Endothelial cell of umbilical vein (primary cell): ENCODE data around the gene P2RX2. TPM values are rescaled to one million over a fixed set of nuclear protein-coding genes. Genes with fewer than 3 reads are reported as not detected.

ENCODE experiments used
- BruUV-seq: library from RNA; stranded (reverse); fragments of 400-500 nt; replicated peaks from 2 replicates; lab custom pipeline; 2021; lab: Mats Ljungman, UMichigan
- CTCF ChIA-PET: fragments of 300-600, 350-600 bp; sonication (Branson Sonifier 250); formaldehyde crosslinking; loops from one replicate; lab custom pipeline; 2021; ENCODE audit warnings: antibody characterized with exemption, inconsistent platforms; lab: Charles Lee
- POLR2A ChIA-PET: fragments of 300-600, 350-600 bp; sonication (Branson Sonifier 250); formaldehyde crosslinking; loops from one replicate; lab custom pipeline; 2021; ENCODE audit warnings: antibody characterized with exemption, inconsistent platforms; lab: Charles Lee
- DNase-seq: peaks from one replicate; pipeline ENCODE4 v3.0.0-alpha.2; 2011; ENCODE audit warnings: low read depth, low spot score
- FAIRE-seq: peaks from 2 replicates; lab custom pipeline; 2011; peaks lifted over from hg19 to GRCh38; lab: Jason Lieb, UNC
- H2AFZ ChIP-seq: 2 replicates; pipeline ENCODE4 v1.6.0; 2012; ENCODE audit warnings: low read depth, low read length, control low read depth, inconsistent platforms
- H3K27ac ChIP-seq: 2 replicates; pipeline ENCODE4 v1.5.1; 2011; ENCODE audit warnings: low read depth, mild to moderate bottlenecking, control low read depth, low read length, moderate library complexity; ENCODE audit not compliant: insufficient read depth
- H3K27me3 ChIP-seq, 2 experiments: 2 replicates each; pipeline versions ENCODE4 v1.6.0 to v1.6.1; 2011; ENCODE audit warnings: low read length in 2 of 2, mixed read lengths in 1 of 2; ENCODE audit not compliant: control insufficient read depth in 2 of 2, insufficient read depth in 2 of 2
- H3K36me3 ChIP-seq, 2 experiments: 2 replicates in 1 of 2; 3 replicates in 1 of 2; pipeline ENCODE4 v1.5.1; 2011; ENCODE audit warnings: low read length in 2 of 2, mild to moderate bottlenecking in 1 of 2, moderate library complexity in 1 of 2; ENCODE audit not compliant: control insufficient read depth in 2 of 2, insufficient read depth in 2 of 2; ENCODE audit errors: extremely low read depth in 1 of 2
- H3K4me1 ChIP-seq: 3 replicates; pipeline ENCODE4 v1.5.1; 2011; ENCODE audit warnings: mild to moderate bottlenecking, low read length; ENCODE audit not compliant: control insufficient read depth, insufficient read depth; ENCODE audit errors: extremely low read depth
- H3K4me2 ChIP-seq: 2 replicates; pipeline ENCODE4 v1.6.1; 2011; ENCODE audit warnings: low read length, control low read depth, mixed read lengths; ENCODE audit not compliant: insufficient read depth
- H3K4me3 ChIP-seq, 3 experiments: fragments of 200-600 bp in 1 of 3; sonication (generic), shearing (Covaris generic) in 1 of 3; replicated peaks in 1 of 3; 2 replicates each; pipeline ENCODE4 v1.5.1; 2011 to 2016; ENCODE audit warnings: control low read depth in 3 of 3, low read length in 3 of 3, mild to moderate bottlenecking in 2 of 3, inconsistent platforms in 1 of 3, low read depth in 1 of 3, moderate library complexity in 1 of 3; ENCODE audit not compliant: insufficient read depth in 1 of 3
- H3K79me2 ChIP-seq: 2 replicates; pipeline ENCODE4 v1.6.0; 2012; ENCODE audit warnings: low read length, inconsistent platforms; ENCODE audit not compliant: control insufficient read depth, insufficient read depth
- H3K9ac ChIP-seq: replicated peaks from 2 replicates; pipeline ENCODE3; 2011; ENCODE audit warnings: low read length, control low read depth; ENCODE audit not compliant: insufficient read depth; ENCODE audit errors: extremely low read depth
- H3K9me1 ChIP-seq: replicated peaks from 3 replicates; pipeline ENCODE4 v1.6.0; 2011; ENCODE audit warnings: mild to moderate bottlenecking, low read length; ENCODE audit not compliant: control insufficient read depth, insufficient read depth; ENCODE audit errors: extremely low read depth
- H3K9me3 ChIP-seq: replicated peaks from 2 replicates; pipeline ENCODE4 v1.5.1; 2012; ENCODE audit warnings: low read length, inconsistent platforms; ENCODE audit not compliant: control insufficient read depth, insufficient read depth
- H4K20me1 ChIP-seq: replicated peaks from 2 replicates; pipeline ENCODE3; 2011; ENCODE audit warnings: mild to moderate bottlenecking, low read length; ENCODE audit not compliant: control insufficient read depth, insufficient read depth; ENCODE audit errors: extremely low read depth
- CTCF ChIP-seq, 2 donors: IDR thresholded peaks; 1 replicate in 1 of 2; 2 replicates in 1 of 2; pipeline ENCODE4 v1.5.1; 2011; ENCODE audit warnings: low read length in 2 of 2, mild to moderate bottlenecking in 2 of 2, moderate library complexity in 2 of 2, control low read depth in 1 of 2, inconsistent platforms in 1 of 2, low read depth in 1 of 2; ENCODE audit not compliant: insufficient read depth in 1 of 2; ENCODE audit errors: extremely low read depth in 1 of 2
- EZH2 ChIP-seq: IDR thresholded peaks from 2 replicates; pipeline ENCODE4 v1.6.1; 2012; ENCODE audit warnings: borderline replicate concordance, low read depth, mild to moderate bottlenecking, moderate library complexity, low read length, inconsistent platforms; ENCODE audit not compliant: severe bottlenecking
- FOS ChIP-seq: IDR thresholded peaks from 2 replicates; pipeline ENCODE4 v1.6.1; 2011; ENCODE audit warnings: mild to moderate bottlenecking, low read length, moderate library complexity, borderline replicate concordance; ENCODE audit not compliant: insufficient read depth
- GATA2 ChIP-seq: IDR thresholded peaks from 2 replicates; pipeline ENCODE4 v1.7.0; 2011; ENCODE audit warnings: low read depth, mild to moderate bottlenecking, moderate library complexity, mixed read lengths, low read length; ENCODE audit not compliant: insufficient read length, insufficient read depth
- JUN ChIP-seq: IDR thresholded peaks from 2 replicates; pipeline ENCODE4 v1.6.1; 2011; ENCODE audit warnings: borderline replicate concordance, low read depth; ENCODE audit not compliant: insufficient read length, insufficient read depth
- MYC ChIP-seq: IDR thresholded peaks from one replicate; pipeline ENCODE4 v1.6.1; 2011; ENCODE audit warnings: mild to moderate bottlenecking, low read depth, low read length
- POLR2A ChIP-seq: IDR thresholded peaks from 2 replicates; pipeline ENCODE4 v1.6.1; 2012; ENCODE audit warnings: low read depth, mild to moderate bottlenecking, control low read depth, low read length
- POLR2AphosphoS5 ChIP-seq: IDR thresholded peaks from 2 replicates; pipeline ENCODE4 v1.6.1; 2012; ENCODE audit warnings: low read depth, mild to moderate bottlenecking, control low read depth, low read length, moderate library complexity; ENCODE audit not compliant: insufficient read depth
- dilution Hi-C: fragments of 300-500 bp; cut with MboI; formaldehyde crosslinking; loops from one replicate; pipeline ENCODE4 v1.15.0; 2019; ENCODE audit warnings: low sequenced_read_pairs; ENCODE audit not compliant: extremely low pct_ligation_motif_present
- intact Hi-C: fragments of 100-400 bp; cut with micrococcal nuclease; formaldehyde crosslinking; loops from one replicate; pipeline ENCODE4 v1.10.0; 2022
- polyA plus RNA-seq, 4 experiments: library from polyadenylated mRNA; depleted of rRNA in 3 of 4; stranded (reverse) in 3 of 4; unstranded in 1 of 4; fragments of >200 nt; gene quantifications; 2 replicates each; pipeline versions ENCODE4 v1.2.1 to v1.2.3, GENCODE V29; 2011 to 2012; ENCODE audit warnings: missing spikeins in 1 of 4
- total RNA-seq: library from RNA; stranded (reverse); gene quantifications from 2 replicates; pipeline ENCODE4 v1.2.3, GENCODE V29; 2021
- TF ChIP-seq, protein P1 (sequence below): IDR thresholded peaks from 2 replicates; pipeline ENCODE4 v1.6.1; 2011; ENCODE audit not compliant: insufficient read depth, insufficient read length

Gene P2RX2
- total and polyA plus RNA-seq, 2 donors (not counting 3 experiments of a cell fraction or from before 2014, with no cell fraction given) = not detected

GRCh38 chr12:132648616-132649225 lies 30.1 kb downstream of the P2RX2 start:
- FAIRE-seq (no peak), DNase-seq (no peak)
- Histone ChIP-seq H3K4me3 (no peak overlapping the region), H3K9ac (no peak overlapping the region), H3K4me1 (peaks cover 2% of the 10 kb centered on the region), H2AFZ (no peak overlapping the region), H3K4me2 (no peak overlapping the region), H4K20me1 (no peaks in the 10 kb centered on the region), H3K9me1 (no peaks in the 10 kb centered on the region), H3K27ac (no peak overlapping the region), H3K79me2 (no peaks in the 10 kb centered on the region), H3K9me3 (no peaks in the 10 kb centered on the region), H3K36me3 (peaks cover 7 to 9% of the 10 kb centered on the region in 2 experiments), H3K27me3 (no peaks in the 10 kb centered on the region)
- TF ChIP-seq, protein P1, sequence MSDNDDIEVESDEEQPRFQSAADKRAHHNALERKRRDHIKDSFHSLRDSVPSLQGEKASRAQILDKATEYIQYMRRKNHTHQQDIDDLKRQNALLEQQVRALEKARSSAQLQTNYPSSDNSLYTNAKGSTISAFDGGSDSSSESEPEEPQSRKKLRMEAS = no peak
- TF ChIP-seq GATA2 = no peak
- TF ChIP-seq FOS = no peak
- no peak for TF ChIP-seq EZH2
- no peak for TF ChIP-seq JUN
- TF ChIP-seq CTCF (IDR thresholded peaks at IDR 0.05; ENCODE audit: extremely low read depth in 1 of 2, insufficient read depth in 1 of 2, low read depth in 1 of 2, low read length in 2 of 2) = no peak
- TF ChIP-seq POLR2AphosphoS5 = no peak
- TF ChIP-seq POLR2A = no peak
- no peak for TF ChIP-seq MYC
- POLR2A ChIA-PET = no interaction called here
- CTCF ChIA-PET = interaction anchor here (1.2 to 3.6 kb wide), 2 partner anchors 10 to 32 kb away, joined by 3 to 22 read pairs; no protein-coding TSS in a partner anchor
- BruUV-seq = no TSS peak
- dilution Hi-C loops = no loop called here
- intact Hi-C loops = no loop called here
